Liver (tissue), 3 donors: ENCODE results near the gene SPHK2.

Source experiments
- ATF3 ChIP-seq: IDR thresholded peaks from 2 replicates; pipeline ENCODE4 v1.6.1; 2016; ENCODE audit warnings: antibody characterized with exemption
- CTCF ChIP-seq: fragments of 150-350 bp; IDR thresholded peaks from 2 replicates; pipeline ENCODE4 v1.5.1; 2017; ENCODE audit warnings: improper control_type of control experiment, low read depth, low read length; ENCODE audit not compliant: missing input control
- FOXA1 ChIP-seq: IDR thresholded peaks from 2 replicates; pipeline ENCODE4 v1.6.1; 2016; ENCODE audit warnings: antibody characterized with exemption
- GABPA ChIP-seq, 2 donors: IDR thresholded peaks in 1 of 2; conservative IDR thresholded peaks in 1 of 2; 2 replicates each; pipeline ENCODE4 v1.6.1; 2016; ENCODE audit warnings: antibody characterized with exemption in 2 of 2, mild to moderate bottlenecking in 1 of 2, moderate library complexity in 1 of 2
- JUND ChIP-seq, 2 donors: IDR thresholded peaks; 2 replicates each; pipeline ENCODE4 v1.6.1; 2016; ENCODE audit warnings: antibody characterized with exemption in 2 of 2
- MAX ChIP-seq: IDR thresholded peaks from 2 replicates; pipeline ENCODE4 v1.6.1; 2016; ENCODE audit warnings: antibody characterized with exemption
- RAD21 ChIP-seq, 2 donors: IDR thresholded peaks; 2 replicates each; pipeline ENCODE4 v1.6.1; 2016; ENCODE audit warnings: antibody characterized with exemption in 2 of 2, mild to moderate bottlenecking in 2 of 2
- REST ChIP-seq: IDR thresholded peaks from 2 replicates; pipeline ENCODE4 v1.6.1; 2016; ENCODE audit warnings: antibody characterized with exemption, mild to moderate bottlenecking
- RXRA ChIP-seq, 2 donors: IDR thresholded peaks; 2 replicates each; pipeline ENCODE4 v1.6.1; 2017 to 2018; ENCODE audit warnings: antibody characterized with exemption in 2 of 2, mild to moderate bottlenecking in 1 of 2
- TAF1 ChIP-seq: conservative IDR thresholded peaks from 2 replicates; pipeline ENCODE4 v1.6.1; 2016; ENCODE audit warnings: antibody characterized with exemption, mild to moderate bottlenecking
- donor health status: healthy.
- donor health status: healthy.

GRCh38 chr19:48650974-48651682 lies 31.8 kb downstream of the SPHK2 start:
- TF ChIP-seq REST = no peak
- TF ChIP-seq MAX = no peak
- TF ChIP-seq CTCF = no peak
- TF ChIP-seq ATF3 = no peak
- TF ChIP-seq TAF1 = no peak
- TF ChIP-seq RXRA (IDR thresholded peaks at IDR 0.05) = no peak
- no peak for TF ChIP-seq JUND (IDR thresholded peaks at IDR 0.05)
- no peak for TF ChIP-seq RAD21 (IDR thresholded peaks at IDR 0.05)
- no peak for TF ChIP-seq GABPA (IDR thresholded peaks at IDR 0.05 in 1 of 2, conservative IDR thresholded peaks at IDR 0.05 in 1 of 2)
- no peak for TF ChIP-seq FOXA1
